HepG2 (cell line): ENCODE measurements around the gene PRKD2. TPM values are rescaled to one million over a fixed set of nuclear protein-coding genes. Genes with fewer than 3 reads are reported as not detected.

Experiments used
- AGO2 ChIP-seq: fragments of 200-400 bp; formaldehyde crosslinking; optimal IDR thresholded peaks from 2 replicates; pipeline ENCODE3; 2017; ENCODE audit warnings: mild to moderate bottlenecking, low read depth, low read length, moderate library complexity
- ATF7-NPFF ChIP-seq: sonication (generic); formaldehyde crosslinking; IDR thresholded peaks from 2 replicates; pipeline ENCODE4 v1.8.1; 2023; ENCODE audit warnings: mild to moderate bottlenecking, low read depth, missing genetic modification reagents, moderate library complexity
- CREB1 ChIP-seq, 2 experiments: fragments of 450-650 bp in 1 of 2; IDR thresholded peaks; 2 replicates each; pipeline ENCODE4 v1.6.1; 2016 to 2017; ENCODE audit warnings: control low read depth in 1 of 2, mild to moderate bottlenecking in 1 of 2, missing compliant biosample characterization in 1 of 2, missing genetic modification characterization in 1 of 2
- FOXO1 ChIP-seq: sonication (generic); formaldehyde crosslinking; IDR thresholded peaks from 2 replicates; pipeline ENCODE4 v1.4.0; 2020; ENCODE audit warnings: missing genetic modification reagents
- NFYB ChIP-seq: sonication (generic); formaldehyde crosslinking; IDR thresholded peaks from 2 replicates; pipeline ENCODE4 v1.4.0; 2020; ENCODE audit warnings: missing genetic modification reagents
- NFYC ChIP-seq: IDR thresholded peaks from 2 replicates; pipeline ENCODE4 v1.6.1; 2016; ENCODE audit warnings: missing genetic modification reagents, missing compliant biosample characterization
- RCOR2 ChIP-seq: IDR thresholded peaks from 2 replicates; pipeline ENCODE4 v1.6.1; 2016; ENCODE audit warnings: missing biosample characterization, missing genetic modification reagents
- RFX3 ChIP-seq: IDR thresholded peaks from 2 replicates; pipeline ENCODE4 v1.6.1; 2016; ENCODE audit warnings: missing biosample characterization, missing genetic modification reagents
- RFX5 ChIP-seq: IDR thresholded peaks from 2 replicates; pipeline ENCODE4 v1.6.1; 2011; ENCODE audit warnings: low read depth, low read length, improper control_type of control experiment
- RFXANK ChIP-seq: IDR thresholded peaks from 2 replicates; pipeline ENCODE4 v1.6.1; 2016
- RFXAP ChIP-seq: sonication (generic); formaldehyde crosslinking; IDR thresholded peaks from 2 replicates; pipeline ENCODE4 v1.4.0; 2020; ENCODE audit warnings: missing genetic modification reagents, borderline replicate concordance
- SRY ChIP-seq: sonication (generic); formaldehyde crosslinking; IDR thresholded peaks from 2 replicates; pipeline ENCODE4 v1.8.0; 2022; ENCODE audit warnings: mild to moderate bottlenecking, missing genetic modification reagents
- ZNF275 ChIP-seq: sonication (generic); formaldehyde crosslinking; IDR thresholded peaks from 2 replicates; pipeline ENCODE4 v1.8.0; 2022; ENCODE audit warnings: missing genetic modification reagents, mild to moderate bottlenecking, inconsistent platforms, borderline replicate concordance
- ZNF354B ChIP-seq: sonication (generic); formaldehyde crosslinking; IDR thresholded peaks from 2 replicates; pipeline ENCODE4 v1.8.0; 2022; ENCODE audit warnings: mild to moderate bottlenecking, missing genetic modification reagents
- polyA plus RNA-seq, 8 experiments: library from polyadenylated mRNA; depleted of rRNA in 3 of 8; stranded (reverse) in 7 of 8; unstranded in 1 of 8; fragments of >200 nt; fragmentation: Illumina TruSeq in 4 of 8; extraction: Trizol in 4 of 8; gene quantifications; 2 replicates each; pipeline versions ENCODE4 v1.2.1 to v1.2.3, GENCODE V29; 2011 to 2016; ENCODE audit warnings: low read depth in 4 of 8, missing spikeins in 1 of 8, mixed read lengths in 1 of 8; ENCODE audit not compliant: insufficient read depth in 1 of 8
- total RNA-seq, 5 experiments: library from RNA; depleted of rRNA; stranded (reverse); fragments of >200 nt; fragmentation: Illumina TruSeq; extraction: Trizol; gene quantifications; 2 replicates each; pipeline ENCODE4 v1.2.3, GENCODE V29; 2016; ENCODE audit warnings: low read depth in 1 of 5
- TF ChIP-seq, protein P1 (sequence below), 2 experiments: IDR thresholded peaks; 2 replicates each; pipeline ENCODE4 v1.6.1; 2011 to 2012; ENCODE audit warnings: low read length in 2 of 2, borderline replicate concordance in 1 of 2, low read depth in 1 of 2, mild to moderate bottlenecking in 1 of 2, moderate library complexity in 1 of 2

Gene PRKD2
- total and polyA plus RNA-seq, 2 of the 13 experiments (the other 11 are each of a cell fraction or from before 2014, with no cell fraction given), result 6.7 to 7.3 TPM

GRCh38 chr19:46674416-46675178, 42.3 kb downstream of the PRKD2 start (continued):
- peak; percentile 98 for TF ChIP-seq RFX5
- peak; percentile 68 for TF ChIP-seq NFYB (CRISPR knock-in tag)
- no peak for TF ChIP-seq RFX3 (CRISPR knock-in tag)
- no peak for TF ChIP-seq AGO2
- no peak for TF ChIP-seq SRY (CRISPR knock-in tag)
- TF ChIP-seq, protein P1, sequence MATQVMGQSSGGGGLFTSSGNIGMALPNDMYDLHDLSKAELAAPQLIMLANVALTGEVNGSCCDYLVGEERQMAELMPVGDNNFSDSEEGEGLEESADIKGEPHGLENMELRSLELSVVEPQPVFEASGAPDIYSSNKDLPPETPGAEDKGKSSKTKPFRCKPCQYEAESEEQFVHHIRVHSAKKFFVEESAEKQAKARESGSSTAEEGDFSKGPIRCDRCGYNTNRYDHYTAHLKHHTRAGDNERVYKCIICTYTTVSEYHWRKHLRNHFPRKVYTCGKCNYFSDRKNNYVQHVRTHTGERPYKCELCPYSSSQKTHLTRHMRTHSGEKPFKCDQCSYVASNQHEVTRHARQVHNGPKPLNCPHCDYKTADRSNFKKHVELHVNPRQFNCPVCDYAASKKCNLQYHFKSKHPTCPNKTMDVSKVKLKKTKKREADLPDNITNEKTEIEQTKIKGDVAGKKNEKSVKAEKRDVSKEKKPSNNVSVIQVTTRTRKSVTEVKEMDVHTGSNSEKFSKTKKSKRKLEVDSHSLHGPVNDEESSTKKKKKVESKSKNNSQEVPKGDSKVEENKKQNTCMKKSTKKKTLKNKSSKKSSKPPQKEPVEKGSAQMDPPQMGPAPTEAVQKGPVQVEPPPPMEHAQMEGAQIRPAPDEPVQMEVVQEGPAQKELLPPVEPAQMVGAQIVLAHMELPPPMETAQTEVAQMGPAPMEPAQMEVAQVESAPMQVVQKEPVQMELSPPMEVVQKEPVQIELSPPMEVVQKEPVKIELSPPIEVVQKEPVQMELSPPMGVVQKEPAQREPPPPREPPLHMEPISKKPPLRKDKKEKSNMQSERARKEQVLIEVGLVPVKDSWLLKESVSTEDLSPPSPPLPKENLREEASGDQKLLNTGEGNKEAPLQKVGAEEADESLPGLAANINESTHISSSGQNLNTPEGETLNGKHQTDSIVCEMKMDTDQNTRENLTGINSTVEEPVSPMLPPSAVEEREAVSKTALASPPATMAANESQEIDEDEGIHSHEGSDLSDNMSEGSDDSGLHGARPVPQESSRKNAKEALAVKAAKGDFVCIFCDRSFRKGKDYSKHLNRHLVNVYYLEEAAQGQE (IDR thresholded peaks at IDR 0.05; ENCODE audit: borderline replicate concordance in 1 of 2, low read depth in 1 of 2, low read length in 2 of 2), result no peak
- TF ChIP-seq FOXO1 (CRISPR knock-in tag), result no peak
- peak; percentile 56; the same call in 1 of the 2 replicates for TF ChIP-seq NFYC (CRISPR knock-in tag)
- no peak for TF ChIP-seq RCOR2 (CRISPR knock-in tag)
- TF ChIP-seq ATF7-NPFF, result no peak
- TF ChIP-seq ZNF275 (CRISPR knock-in tag), result no peak
- TF ChIP-seq RFXAP, result peak; percentile 98
- TF ChIP-seq CREB1 (IDR thresholded peaks at IDR 0.05), result no peak
- peak; percentile 45; the same call in 1 of the 2 replicates for TF ChIP-seq CREB1 (CRISPR knock-in tag; IDR thresholded peaks at IDR 0.05)
- no peak for TF ChIP-seq ZNF354B
- peak; percentile 97 for TF ChIP-seq RFXANK (CRISPR knock-in tag)
